Hematopoietic multipotent progenitor cell treated with erythropoietin and hydrocortisone succinate and interleukin-3 and kit ligand, for 15 days (in vitro differentiated cells): Measurements from ENCODE around the gene TRIM56.
"Not testable (repeated sequence)": the region's sequence is repeated elsewhere in the genome, so short reads cannot be mapped to it uniquely, and the experiment has no call there.

ENCODE experiments used
- DNase-seq: peaks from one replicate; pipeline ENCODE4 v3.0.0-alpha.2; 2015; ENCODE audit warnings: low spot score

TRIM56 gene, protein sequence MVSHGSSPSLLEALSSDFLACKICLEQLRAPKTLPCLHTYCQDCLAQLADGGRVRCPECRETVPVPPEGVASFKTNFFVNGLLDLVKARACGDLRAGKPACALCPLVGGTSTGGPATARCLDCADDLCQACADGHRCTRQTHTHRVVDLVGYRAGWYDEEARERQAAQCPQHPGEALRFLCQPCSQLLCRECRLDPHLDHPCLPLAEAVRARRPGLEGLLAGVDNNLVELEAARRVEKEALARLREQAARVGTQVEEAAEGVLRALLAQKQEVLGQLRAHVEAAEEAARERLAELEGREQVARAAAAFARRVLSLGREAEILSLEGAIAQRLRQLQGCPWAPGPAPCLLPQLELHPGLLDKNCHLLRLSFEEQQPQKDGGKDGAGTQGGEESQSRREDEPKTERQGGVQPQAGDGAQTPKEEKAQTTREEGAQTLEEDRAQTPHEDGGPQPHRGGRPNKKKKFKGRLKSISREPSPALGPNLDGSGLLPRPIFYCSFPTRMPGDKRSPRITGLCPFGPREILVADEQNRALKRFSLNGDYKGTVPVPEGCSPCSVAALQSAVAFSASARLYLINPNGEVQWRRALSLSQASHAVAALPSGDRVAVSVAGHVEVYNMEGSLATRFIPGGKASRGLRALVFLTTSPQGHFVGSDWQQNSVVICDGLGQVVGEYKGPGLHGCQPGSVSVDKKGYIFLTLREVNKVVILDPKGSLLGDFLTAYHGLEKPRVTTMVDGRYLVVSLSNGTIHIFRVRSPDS

DNA sequence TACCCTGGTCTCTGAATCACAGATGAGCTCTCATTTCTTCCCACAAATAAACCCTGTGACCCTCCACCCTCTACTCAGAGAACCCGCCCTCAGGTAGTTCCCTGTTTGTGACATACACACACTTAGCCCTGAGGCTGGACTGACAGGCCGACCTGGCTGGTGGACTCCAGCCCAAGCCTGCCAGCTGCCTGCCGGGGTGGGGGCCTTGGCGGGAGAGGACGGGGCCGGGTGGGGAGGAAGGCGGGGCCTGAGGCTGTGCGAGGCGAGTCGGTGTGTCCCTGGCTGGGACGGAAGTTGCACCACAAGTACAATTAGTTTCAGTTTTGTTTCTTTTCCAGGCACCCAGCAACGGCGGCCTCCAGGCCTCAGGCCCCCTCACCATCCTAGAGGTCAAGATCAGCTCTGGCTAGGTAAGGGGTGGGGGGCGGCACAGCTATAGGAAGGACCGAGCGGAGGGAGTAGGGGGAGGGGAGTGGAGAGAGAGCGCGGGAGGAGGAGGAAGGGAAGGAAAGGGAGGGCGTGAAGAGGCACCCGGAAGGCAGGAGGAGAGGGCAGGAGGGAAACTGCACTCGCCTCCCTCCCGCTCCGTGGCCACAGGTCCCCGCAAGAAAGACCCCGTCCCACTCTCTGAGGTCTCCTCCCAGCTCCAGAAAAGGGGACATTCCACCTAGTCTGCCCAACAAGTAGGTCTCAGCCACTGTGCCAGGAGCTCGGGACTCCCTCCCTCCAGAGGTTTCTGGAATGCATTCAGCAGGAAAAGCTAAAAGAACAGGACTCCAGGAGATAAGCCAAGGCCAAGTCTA, at the start of gene TRIM56:
Gene TRIM56 (plus strand): TSS at position 320 of the 803 bp plus-strand sequence. CDS start 1,832 bp downstream, outside the sequence.
- DNase-seq: peak; percentile 66

DNA sequence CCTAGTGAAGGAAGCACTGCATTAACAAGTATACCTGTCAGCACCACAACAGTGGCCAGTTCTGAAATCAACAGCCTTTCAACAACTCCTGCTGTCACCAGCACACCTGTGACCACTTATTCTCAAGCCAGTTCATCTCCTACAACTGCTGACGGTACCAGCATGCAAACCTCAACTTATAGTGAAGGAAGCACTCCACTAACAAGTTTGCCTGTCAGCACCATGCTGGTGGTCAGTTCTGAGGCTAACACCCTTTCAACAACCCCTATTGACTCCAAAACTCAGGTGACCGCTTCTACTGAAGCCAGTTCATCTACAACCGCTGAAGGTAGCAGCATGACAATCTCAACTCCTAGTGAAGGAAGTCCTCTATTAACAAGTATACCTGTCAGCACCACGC, 49.3 kb upstream of the TRIM56 start:
- no peak for DNase-seq

DNA sequence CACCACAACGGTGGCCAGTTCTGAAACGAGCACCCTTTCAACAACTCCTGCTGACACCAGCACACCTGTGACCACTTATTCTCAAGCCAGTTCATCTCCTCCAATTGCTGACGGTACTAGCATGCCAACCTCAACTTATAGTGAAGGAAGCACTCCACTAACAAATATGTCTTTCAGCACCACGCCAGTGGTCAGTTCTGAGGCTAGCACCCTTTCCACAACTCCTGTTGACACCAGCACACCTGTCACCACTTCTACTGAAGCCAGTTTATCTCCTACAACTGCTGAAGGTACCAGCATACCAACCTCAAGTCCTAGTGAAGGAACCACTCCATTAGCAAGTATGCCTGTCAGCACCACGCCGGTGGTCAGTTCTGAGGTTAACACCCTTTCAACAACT, 44.0 kb upstream of the TRIM56 start:
- not testable (repeated sequence) for DNase-seq

DNA sequence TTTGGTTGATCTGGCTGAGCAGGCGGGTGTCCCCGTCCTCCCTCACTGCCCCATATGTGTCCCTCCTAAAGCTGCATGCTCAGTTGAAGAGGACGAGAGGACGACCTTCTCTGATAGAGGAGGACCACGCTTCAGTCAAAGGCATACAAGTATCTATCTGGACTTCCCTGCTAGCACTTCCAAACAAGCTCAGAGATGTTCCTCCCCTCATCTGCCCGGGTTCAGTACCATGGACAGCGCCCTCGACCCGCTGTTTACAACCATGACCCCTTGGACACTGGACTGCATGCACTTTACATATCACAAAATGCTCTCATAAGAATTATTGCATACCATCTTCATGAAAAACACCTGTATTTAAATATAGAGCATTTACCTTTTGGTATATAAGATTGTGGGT, 26.9 kb upstream of the TRIM56 start:
- peak; percentile 52 for DNase-seq

DNA sequence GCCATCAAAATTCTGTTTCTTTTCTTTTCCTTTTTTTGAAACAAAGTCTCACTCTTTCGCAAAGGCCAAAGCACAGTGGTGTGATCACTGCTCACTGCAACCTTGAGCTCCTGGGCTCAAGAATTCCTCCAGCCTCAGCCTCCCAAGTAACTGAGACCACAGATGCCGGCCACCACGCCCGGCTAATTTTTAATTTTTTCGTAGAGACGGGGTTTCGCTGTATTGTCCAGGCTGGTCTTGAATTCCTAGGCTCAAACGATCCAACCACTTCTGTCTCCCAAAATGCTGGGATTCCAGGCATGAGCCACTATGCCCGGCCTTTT, 25.7 kb upstream of the TRIM56 start:
- DNase-seq: no peak

DNA sequence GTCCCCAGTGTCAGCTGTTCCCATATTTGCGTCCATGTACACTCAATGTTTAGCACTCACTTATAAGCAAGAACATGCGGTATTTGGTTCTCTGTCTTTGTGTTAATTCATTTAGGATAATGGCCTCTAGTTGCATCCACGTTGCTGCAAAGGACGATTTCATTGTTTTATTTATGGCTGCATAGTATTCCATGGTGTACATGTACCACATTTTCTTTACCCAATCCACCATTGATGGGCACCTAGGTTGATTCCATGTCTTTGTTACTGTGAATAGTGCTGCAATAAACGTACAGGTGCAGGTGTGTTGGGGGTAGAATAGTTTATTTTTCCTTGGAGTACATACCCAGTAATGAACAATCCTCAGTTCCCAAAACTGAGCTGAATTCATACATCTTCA, 24.3 kb upstream of the TRIM56 start:
- DNase-seq: no peak

DNA sequence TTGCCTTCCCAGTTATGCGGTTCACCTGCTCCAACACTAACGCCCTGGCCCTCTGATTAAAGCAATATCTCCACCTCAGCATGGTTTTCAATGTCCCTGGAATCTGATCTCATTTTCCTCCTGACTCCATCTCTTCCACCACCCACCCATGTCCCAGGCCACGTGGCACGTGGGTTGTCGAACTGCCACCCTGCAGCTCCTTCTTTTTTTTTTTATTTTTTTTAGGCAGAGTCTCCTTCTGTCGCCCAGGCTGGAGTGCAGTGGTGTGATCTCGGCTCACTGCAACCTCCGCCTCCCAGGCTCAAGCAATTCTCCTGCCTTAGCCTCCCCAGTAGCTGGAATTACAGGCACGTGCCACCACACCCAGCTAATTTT, 21.1 kb upstream of the TRIM56 start:
- DNase-seq: not testable (repeated sequence)

DNA sequence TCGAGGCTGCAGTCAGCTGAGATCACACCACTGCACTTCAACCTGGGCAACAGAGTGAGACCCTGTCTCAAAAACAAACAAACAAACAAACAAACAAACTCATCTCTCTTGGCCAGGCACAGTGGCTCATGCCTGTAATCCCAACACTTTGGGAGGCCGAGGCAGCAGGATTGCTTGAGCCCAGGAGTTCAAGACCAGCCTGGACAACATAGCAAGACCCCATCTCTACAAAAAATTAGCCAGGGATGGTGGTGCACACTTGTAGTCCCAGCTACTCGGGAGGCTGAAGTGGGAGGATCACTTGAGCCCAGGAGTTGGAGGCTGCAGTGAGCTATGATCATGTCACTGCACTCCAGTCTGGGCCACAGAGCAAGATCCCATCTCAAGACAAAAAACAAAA, 20.1 kb upstream of the TRIM56 start:
- not testable (repeated sequence) for DNase-seq

DNA sequence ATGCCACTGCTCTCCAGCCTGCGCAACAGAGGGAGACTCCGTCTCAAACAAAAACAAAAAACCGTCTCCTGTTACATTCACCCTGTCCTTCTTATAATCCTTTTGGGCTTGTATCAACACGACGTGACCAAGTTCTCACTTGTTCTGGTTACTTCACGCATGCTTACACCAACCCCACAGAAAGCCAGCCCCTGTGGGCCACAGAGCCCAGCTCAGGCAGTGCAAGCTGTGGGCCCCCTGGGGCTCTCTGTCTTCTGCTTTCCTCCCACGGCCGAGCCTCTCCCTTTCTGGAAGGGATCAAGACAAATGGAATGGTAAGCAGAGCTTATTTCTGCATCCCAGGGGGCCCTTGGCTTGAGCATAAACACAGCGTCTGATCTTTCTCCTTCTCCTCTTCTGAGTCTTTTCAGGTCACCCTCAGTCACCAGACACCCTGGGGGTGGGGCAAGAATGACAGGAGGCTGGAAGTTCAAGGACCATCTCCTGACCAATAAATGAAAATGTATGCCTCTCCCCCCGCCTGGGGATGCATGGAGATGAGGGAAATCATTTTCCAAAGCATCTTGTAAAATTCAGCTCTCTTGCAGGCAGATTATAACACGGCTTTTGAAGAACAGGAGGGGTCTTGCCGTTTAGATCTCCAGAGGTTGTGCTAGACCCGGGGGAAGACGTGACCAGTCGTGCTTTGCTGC, 19.0 kb upstream of the TRIM56 start:
- DNase-seq: no peak

DNA sequence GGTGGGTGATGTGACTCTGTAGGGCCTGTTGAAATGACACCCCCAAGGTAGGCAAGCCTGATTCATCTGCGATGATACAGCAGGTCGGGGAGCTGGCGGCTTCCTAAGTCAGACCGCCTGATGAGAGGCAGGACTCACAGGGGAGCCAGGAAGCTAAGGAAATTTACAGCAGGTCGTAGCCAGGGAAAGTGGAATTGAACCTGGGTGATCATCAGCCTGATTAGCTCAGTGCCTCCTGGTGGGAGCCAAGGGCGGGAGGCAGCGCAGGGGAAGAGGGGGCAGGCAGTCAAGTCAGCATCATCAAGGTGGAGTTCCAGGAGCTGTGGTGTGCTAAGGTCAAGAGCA, 18.5 kb upstream of the TRIM56 start:
- no peak for DNase-seq

DNA sequence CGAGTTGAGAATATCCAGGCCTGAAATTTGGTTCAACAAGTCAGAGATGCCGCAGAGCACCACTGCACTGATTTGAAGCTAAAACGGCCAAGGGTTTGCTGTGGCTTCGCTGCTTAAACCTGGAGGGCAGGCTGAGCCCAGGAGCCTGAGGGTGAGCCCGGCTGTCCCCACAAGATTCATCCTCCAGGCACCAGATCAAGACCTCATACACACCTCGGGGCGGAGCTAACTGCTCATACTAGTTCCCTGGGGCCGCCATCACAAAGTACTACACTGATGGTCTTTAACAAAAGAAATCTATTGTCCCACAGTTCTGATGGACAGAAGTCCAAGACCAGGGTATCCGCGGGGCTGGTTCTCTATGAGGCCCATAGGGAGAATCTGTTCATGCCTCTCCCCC, 16.9 kb upstream of the TRIM56 start:
- no peak for DNase-seq

DNA sequence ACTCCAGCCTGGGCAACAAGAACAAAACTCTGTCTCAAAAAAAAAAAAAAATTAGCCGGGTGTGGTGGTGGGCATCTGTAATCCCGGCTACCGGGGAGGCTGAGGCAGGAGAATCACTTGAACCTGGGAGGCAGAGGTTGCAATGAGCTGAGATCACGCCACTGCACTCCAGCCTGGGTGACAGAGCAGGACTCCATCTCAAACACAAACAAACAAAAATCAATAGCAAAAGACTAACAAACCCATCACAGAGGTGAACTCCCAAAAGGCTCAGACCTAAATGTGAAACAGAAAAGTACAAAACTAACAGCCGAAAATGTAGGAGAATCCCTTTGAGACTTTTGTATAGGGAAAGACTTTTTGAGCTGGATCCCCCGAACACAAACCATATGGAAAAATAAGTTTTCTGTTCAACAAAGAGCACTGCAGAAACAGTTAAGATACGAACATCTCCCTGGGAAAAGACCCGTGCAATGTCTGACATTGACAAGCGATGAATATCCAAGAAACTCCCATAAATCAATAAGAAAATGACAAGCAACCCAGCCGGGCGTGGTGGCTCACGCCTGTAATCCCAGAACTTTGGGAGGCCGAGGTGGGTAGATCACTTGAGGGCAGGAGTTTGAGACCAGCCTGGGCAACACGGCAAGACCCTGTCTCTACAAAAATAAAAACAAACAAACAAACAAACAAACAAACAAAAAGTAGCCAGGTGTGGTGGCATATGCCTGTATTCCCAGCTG, 13.7 kb upstream of the TRIM56 start:
- not testable (repeated sequence) for DNase-seq

DNA sequence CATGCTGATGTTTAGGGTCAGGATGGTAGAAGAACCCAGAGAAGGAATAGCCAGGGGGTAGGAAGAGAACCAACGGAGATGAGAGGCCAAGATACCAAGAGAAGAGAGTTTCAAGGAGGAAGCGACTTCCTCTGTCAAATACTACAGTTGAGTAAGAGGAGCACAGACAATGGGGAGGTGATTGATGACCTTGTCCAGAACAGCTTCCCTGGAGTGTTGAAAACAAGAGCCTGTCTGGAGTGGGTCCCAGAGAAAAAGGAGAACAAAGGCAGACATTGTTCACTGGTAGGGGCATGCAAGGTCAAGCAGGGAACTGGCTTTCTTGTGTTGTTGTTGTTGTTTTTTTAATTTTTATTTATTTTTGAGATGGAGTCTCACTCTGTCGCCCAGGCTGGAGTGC, 9.6 kb upstream of the TRIM56 start:
- no peak for DNase-seq

DNA sequence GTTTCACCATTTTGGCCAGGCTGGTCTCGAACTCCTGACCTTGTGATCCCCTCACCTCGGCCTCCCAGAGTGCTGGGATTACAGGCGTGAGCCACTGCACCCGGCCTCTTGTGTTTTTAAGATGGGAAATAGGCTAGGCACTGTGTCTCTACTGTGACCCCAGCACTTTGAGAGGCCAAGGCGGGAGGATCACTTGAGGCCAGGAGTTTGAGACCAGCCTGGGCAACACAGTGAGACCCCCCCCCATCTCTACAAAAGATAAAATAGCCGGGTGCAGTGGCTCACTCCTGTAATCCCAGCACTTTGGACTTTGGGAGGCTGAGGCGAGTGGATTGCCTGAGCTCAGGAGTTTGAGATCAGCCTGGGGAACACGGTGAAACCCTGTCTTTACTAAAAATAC, 9.1 kb upstream of the TRIM56 start:
- DNase-seq: not testable (repeated sequence)

DNA sequence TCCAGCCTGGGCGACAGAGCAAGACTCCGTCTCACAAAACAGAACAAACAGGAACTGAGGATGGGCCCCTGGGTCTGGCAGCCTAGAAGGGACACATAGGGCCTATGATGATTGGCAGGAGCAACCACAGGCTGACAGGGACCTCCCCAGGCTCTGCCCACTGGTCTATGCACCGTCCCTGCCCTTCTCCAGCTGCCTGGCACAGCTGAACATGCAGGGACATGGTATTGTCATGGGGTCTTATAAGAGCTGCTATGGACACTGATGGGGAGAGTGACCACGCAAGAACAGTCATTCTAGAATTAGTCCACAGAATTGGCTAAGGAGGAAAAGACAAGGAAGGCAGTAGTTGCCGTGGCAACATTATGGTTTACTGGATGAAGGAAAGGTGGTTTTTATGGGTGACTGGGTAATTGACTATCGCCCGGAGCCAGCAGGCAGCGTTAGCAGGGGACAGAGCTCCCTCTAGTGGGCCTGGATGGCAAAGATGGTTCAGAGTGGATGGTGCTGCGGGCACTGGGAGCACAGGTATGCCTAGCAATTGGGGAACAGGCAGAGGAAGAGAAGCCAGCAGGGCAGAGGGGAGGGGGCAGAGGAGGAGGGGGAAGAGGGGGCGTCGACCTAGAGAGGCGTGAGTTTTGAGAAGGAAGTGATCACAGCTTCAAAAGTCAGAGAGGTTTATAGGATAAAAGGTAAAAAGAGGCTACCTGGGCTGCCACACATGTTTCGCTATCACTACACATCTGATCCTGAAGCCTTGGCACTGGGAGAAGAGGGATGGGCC, 7.8 kb upstream of the TRIM56 start:
- peak; percentile 80 for DNase-seq

DNA sequence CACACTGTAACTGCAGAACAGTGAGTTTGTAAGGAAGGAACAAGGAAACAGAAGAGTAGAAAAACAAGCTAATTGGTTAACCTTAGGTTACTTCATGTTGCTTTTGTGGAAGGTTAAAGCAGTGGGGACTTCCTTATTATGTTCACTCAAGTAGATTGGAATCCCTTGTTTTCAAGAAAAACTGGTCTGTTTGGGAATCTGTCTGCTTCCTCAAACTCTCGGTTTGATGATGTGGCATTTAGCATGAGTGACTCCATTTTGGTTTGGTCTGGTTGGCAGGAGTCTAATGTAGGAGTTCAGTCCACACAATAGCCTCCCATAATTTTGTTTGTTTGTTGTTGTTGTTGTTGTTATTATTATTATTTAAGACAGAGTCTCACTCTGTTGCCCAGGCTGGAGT, 3.8 kb upstream of the TRIM56 start:
- DNase-seq: no peak

DNA sequence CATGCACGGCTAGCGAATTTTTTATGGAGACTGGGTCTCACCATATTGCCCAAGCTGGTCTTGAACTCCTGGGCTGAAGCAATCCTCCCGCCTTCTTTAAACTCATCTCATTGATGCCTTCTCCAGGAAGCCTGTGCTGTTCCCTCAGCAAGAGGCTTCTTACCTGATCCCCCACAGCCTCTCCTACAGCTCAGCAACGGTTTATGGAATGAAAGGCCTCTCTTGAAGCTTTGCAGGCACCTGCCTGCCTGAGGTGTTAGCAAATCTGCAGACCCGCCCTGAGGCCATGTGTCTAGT, 468 bp upstream of the TRIM56 start:
- DNase-seq: no peak

DNA sequence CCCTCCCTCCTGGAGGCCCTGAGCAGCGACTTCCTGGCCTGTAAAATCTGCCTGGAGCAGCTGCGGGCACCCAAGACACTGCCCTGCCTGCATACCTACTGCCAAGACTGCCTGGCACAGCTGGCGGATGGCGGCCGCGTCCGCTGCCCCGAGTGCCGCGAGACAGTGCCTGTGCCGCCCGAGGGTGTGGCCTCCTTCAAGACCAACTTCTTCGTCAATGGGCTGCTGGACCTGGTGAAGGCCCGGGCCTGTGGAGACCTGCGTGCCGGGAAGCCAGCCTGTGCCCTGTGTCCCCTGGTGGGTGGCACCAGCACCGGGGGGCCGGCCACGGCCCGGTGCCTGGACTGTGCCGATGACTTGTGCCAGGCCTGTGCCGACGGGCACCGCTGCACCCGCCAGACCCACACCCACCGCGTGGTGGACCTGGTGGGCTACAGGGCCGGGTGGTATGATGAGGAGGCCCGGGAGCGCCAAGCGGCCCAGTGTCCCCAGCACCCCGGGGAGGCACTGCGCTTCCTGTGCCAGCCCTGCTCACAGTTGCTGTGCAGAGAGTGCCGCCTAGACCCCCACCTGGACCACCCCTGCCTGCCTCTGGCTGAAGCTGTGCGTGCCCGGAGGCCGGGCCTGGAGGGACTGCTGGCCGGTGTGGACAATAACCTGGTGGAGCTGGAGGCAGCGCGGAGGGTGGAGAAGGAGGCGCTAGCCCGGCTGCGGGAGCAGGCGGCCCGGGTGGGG, 2.2 kb downstream of the TRIM56 start:
- DNase-seq: no peak

DNA sequence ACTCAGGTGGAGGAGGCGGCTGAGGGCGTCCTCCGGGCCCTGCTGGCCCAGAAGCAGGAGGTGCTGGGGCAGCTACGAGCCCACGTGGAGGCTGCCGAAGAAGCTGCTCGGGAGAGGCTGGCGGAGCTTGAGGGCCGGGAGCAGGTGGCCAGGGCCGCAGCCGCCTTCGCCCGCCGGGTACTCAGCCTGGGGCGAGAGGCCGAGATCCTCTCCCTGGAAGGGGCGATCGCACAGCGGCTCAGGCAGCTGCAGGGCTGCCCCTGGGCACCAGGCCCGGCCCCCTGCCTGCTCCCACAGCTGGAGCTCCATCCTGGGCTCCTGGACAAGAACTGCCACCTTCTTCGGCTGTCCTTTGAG, 2.8 kb downstream of the TRIM56 start:
- no peak for DNase-seq

DNA sequence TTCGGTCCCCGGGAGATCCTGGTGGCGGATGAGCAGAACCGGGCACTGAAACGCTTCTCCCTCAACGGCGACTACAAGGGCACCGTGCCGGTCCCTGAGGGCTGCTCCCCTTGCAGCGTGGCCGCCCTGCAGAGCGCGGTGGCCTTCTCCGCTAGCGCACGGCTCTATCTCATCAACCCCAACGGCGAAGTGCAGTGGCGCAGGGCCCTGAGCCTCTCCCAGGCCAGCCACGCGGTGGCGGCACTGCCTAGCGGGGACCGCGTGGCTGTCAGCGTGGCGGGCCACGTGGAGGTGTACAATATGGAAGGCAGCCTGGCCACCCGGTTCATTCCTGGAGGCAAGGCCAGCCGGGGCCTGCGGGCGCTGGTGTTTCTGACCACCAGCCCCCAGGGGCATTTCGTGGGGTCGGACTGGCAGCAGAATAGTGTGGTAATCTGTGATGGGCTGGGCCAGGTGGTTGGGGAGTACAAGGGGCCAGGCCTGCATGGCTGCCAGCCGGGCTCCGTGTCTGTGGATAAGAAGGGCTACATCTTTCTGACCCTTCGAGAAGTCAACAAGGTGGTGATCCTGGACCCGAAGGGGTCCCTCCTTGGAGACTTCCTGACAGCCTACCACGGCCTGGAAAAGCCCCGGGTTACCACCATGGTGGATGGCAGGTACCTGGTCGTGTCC, 3.7 kb downstream of the TRIM56 start:
- DNase-seq: no peak
